HG02840 (cell line): ENCODE measurements around the gene PLA2G4D.

Experiments used
- ATAC-seq: cut with Tn5 transposase; IDR thresholded peaks from one replicate; pipeline ENCODE4 v1.9.1; 2021; ENCODE audit warnings: mild to moderate bottlenecking, moderate library complexity, moderate number of reproducible peaks; ENCODE audit not compliant: unreplicated experiment, low FRiP score

PLA2G4D gene, protein sequence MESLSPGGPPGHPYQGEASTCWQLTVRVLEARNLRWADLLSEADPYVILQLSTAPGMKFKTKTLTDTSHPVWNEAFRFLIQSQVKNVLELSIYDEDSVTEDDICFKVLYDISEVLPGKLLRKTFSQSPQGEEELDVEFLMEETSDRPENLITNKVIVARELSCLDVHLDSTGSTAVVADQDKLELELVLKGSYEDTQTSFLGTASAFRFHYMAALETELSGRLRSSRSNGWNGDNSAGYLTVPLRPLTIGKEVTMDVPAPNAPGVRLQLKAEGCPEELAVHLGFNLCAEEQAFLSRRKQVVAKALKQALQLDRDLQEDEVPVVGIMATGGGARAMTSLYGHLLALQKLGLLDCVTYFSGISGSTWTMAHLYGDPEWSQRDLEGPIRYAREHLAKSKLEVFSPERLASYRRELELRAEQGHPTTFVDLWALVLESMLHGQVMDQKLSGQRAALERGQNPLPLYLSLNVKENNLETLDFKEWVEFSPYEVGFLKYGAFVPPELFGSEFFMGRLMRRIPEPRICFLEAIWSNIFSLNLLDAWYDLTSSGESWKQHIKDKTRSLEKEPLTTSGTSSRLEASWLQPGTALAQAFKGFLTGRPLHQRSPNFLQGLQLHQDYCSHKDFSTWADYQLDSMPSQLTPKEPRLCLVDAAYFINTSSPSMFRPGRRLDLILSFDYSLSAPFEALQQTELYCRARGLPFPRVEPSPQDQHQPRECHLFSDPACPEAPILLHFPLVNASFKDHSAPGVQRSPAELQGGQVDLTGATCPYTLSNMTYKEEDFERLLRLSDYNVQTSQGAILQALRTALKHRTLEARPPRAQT

DNA sequence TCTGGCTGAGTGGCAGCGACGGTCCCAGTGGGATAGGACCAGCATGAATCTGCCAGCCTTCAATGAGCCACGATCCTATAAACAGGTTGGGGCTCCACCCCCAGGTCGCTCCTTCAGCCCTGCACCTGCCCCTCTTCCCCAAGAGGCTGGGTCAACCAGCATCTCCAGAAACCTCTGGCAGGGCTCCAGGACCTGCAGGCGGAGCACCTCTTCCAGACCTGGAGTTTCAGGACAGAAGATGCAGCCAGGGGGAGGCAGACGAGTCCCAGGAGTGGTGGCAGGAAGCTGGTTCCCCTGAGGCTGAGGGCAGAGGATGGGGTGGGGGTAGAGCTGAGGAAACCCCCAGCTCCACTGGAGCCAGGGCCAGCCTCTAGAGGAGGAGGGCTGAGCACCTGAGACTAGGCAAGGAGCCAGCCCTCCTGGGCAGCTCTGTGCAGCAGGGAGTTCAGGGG lies at the start of gene PLA2G4D:
Gene PLA2G4D (minus strand): TSS at position 51 of the 452 bp plus-strand sequence. CDS start 103 bp downstream, outside the sequence.
- no peak for ATAC-seq

DNA sequence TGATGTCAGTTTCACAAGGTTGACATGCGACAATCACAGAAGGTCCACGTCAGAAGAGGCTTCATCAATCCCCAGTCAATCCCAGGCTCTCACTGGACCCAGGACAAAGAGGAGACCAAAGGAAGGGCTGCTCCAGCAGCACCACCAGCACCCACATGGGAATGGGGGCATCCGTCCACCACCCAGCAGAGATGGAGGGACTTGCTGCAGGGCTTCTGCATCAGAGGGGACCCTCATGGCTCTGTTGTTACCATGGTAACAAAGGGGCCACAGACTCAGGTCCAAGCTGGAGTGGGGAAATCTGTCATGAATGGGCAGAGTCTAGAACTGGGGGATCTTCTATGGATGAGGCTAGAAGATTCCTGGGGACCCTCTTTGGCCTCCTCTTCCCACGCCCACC lies 49.0 kb upstream of the PLA2G4D start:
- ATAC-seq, result no peak

DNA sequence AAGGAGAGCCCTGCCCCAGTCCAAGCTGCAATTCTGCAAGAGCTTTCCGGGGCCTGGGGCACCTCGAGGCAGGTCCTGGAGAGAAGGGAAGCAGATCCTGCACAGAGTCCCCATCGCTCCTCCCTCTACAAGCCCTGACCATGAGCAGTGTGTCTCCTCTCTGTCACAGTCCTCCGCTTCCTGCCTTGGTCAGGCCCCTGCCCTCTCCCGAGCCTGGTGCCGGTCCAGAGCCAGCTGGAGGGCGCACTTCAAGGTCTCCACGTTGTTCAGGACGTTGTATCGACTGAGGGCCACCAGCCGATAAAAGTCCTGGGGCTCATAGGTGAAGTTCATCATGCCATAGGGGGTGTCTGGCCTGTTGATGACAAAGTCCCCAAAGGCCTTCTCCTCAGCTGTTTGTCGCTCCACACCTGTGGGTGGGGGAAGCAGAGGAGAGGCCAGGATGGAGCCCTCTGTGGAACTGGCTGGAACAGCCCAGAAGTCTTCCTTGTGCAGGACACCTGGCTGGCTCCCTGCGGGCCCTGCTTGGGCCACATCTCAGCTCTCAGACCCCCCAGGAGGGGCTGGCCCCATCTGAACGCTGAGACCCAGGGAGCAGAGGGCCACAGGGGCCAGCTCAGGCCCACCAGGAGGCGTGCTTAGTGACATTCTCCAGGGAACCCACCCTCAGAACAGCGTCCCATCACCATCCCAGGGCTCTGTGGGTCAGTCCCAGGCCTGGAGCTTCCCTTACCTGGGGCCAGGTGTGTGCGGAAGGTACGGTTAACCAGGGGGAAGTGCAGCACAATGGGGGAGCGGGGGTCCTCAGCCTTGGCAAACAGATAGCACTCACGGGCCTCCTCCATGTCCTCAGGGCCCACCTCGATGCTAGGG lies 47.7 kb upstream of the PLA2G4D start:
- ATAC-seq, result no peak

DNA sequence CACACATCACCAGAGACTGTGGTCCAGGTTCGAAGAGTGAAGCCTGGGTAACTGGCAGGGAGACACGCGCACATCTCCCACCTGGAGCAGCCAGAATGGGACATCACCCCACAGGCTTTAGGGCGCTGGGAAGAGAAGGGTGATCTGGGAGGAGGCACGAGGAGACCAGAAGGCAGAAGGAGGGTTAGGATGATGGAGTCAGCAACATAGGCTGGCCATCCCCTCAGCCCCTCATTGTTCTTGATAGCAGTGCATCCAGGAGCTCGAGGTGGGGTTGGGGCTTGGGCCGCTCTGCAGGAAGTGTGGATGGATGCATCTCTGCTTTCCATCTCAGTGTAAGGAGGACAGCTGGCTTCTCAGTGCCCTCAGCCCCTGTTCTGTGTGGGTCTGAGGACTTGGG lies 46.9 kb upstream of the PLA2G4D start:
- ATAC-seq, result no peak

DNA sequence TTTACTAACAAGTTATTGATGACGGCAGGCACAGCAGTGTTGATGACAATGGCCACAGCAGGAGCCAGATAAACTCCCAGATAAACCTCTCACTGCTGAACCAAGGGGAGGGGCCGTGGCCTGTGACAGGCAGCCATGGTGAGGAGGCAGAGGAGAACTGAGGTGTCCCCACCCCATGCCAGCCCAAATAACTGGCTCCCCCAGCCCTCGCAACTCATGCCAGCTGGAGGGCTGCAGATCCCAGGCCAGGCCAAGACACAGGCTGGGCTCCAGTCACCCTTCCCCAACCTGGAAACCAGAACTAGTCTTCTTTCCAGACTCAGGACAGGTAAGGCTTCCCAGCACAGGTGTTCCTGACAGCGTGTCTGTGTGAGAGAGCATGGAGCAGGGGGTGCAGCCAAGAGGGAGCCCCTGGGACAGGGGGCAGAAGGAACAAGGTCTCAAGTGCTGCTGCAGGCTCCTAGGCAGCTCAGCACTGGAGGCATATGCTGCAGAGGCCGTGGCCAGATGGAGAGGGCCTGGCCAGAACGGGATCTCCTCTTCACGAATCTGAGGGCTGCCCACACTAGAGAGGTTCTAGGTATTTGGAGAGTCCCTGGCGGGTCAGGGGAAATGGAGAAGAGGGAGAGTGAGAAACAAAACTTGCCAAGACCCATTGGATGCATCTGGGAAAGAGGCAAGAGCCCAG lies 46.2 kb upstream of the PLA2G4D start:
- no peak for ATAC-seq

DNA sequence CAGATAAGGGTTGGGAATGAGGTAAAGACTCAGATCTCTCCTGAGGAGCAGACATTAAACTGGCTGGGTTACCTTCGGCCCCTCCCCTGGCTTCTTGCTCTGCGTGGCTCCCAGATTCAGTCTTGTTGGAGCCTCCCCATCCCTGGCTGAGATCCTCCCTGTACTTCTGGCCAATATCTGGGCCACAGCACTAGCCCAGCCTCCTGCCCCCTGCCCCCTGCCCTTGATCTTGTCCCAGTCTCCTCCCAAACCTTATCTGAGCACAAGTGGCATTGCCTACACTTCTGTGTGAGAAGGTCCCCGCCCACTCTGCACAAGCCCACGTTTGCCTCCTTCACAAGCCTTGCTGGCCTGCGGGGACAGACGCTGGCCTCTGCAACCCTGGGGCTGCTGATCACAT lies 45.2 kb upstream of the PLA2G4D start:
- no peak for ATAC-seq

DNA sequence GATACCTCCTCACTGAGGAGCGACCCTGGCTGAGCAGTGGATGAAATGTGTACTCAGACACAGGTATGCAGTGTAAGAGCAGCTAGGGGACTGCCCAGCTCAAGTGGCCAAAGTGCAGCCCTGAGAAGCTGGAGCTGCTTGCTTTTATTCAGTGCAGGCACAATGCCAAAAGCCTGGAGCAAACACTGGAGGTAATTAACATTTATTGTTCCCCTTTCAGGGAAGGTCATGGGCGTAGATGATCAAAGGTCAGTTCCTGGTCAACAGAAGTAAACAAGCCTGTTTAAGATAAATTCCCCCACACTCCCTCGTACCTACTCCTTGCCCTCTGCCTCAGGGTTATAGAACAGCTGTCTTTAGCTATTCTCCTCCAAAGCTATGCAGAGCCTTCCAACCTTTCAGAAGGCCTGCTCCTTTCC lies 44.6 kb upstream of the PLA2G4D start:
- ATAC-seq, result no peak

DNA sequence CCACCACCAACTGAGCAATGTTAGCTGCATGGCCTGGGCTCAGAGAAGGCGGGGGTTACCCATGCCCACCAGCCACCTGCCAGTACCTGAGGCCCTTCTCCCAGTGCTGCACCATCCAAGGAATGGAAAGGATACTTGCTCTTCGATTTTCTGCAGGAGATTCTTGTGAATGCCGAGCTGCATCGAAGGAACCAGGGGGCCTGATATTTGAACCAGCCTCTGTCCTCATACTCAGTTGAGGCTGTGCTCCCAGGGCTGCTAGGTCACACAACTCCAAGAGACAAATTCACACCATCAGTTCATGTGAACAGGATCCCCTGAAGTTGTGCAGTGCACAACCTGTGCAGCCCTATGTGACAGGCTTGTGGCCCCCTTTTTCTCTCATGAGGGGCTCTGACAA lies 44.0 kb upstream of the PLA2G4D start:
- ATAC-seq, result no peak

DNA sequence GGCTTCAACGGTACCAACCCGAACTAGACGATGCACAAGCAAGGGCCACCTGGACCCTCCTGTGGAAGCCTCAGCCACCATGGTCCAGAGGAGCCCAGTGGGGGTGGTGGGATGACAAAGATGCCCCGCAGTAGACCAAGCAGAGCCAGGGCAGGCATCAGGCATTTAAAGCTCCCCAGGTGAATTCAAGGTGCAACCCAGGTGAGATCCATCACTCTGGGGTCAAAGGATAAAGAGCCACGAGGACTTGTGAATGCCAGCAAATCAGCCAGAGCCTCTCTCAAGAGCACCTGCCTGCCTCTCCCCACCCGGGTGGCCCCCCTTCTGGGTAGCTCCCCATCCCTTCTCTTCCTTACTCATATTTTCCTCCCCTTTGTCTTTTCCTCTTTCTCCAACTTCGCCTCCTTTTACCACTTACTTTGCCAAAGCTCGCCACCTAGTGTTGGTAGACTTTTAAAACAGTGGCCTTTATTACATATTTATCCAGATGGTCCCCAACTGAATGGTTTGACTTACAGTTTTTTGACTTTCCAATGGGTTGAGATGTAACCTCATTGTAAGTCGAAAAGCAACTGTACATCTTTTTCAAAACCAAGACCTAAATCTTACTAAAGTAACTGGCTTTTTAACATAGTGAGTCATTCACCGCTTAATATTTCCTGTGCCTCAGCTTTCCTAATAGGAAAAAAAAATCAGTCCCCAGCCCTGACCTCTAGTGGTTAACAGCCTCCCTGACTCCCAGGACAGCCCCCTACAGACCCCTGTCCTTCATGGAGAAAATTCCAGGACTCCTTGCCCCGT lies 43.3 kb upstream of the PLA2G4D start:
- no peak for ATAC-seq

DNA sequence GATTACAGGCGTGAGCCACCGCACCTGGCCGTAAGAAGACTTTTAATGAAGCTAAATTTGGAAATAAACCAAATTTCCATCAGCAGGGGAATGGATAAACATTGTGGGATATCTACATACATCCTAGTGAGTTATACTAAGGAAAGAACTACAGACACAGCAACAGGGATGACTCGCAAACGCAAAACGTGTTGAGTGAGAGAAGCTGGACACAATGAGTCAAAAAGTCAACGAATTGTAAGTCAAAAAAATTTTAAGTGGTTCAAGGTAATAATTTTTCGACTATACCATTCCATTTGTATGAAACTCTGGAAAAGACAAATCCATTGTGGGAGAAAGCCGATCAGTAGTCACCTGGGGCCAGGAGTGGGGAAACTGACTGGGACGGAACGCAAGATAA lies 42.2 kb upstream of the PLA2G4D start:
- no peak for ATAC-seq

DNA sequence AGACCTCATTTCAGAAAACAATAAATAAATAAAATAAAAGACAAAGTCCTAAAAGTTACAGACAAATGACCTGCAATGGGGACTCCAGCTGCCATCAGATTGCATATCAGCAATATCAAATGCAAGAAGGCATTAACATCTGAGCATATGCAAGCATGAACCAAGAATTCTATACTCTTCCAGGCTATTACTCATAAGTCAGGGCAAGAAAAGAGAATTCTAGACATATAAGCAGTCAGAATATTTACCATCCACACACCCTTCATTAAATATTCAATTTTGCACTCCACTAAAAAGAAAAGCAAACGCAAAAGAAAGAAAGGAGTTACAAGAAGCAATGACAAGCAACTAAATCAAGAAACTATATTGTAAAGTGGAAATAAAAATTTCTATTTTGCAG lies 41.0 kb upstream of the PLA2G4D start:
- ATAC-seq, result no peak

DNA sequence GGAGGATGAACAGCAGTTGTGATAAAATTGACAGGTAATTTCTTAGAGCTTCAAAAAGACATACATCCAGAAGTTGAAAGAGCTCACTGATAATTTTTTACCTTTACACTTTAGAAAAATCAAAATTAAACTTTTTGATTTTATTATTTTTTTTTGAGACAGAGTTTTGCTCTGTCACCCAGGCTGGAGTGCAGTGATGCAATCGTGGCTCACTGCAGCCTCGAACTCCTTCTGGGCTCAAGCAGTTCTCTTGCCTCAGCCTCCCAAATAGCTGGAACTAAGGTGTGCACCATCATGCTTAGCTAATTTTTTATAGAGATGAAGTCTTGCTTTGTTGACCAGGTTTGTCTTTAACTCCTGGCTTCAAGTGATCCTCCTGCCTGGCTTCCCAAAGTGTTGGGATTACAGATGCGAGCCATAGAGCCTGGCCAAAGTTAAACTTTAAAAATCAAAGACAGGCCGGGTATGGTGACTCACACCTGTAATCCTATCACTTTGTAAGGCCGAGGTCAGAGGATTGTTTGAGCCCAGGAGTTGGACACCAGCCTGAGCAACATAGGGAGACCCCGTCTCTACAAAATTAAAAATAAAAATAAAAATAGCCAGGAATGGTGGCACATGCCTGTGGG lies 40.4 kb upstream of the PLA2G4D start:
- ATAC-seq, result no peak

DNA sequence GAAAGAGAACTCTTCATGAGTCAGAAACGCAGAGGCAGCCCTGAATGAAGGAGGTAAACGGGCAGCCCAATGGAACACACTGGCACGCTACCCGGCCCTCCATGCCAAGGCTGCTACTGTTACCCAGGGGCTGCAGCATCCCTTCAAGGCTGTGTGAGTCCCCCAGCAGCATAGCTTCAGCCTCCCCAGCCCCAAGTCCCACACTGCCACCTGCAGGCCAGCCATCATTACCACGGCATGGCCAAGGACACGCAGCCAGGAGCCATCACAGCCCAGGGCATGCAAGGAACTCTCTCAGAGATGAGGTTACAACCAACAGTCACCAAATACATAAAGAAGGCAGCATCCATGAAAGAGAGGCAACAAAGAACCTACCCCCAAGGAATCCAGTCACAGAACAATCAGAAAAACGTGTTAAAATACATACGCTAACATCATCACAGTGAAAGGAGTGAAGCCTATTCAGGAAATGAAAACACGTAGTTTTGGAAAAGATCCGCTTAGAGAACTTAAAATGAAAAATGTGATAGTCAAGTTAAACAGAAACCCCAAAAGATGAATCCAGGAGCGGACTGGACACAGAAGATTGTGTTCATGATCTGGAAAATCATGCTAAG lies 39.6 kb upstream of the PLA2G4D start:
- ATAC-seq, result no peak

DNA sequence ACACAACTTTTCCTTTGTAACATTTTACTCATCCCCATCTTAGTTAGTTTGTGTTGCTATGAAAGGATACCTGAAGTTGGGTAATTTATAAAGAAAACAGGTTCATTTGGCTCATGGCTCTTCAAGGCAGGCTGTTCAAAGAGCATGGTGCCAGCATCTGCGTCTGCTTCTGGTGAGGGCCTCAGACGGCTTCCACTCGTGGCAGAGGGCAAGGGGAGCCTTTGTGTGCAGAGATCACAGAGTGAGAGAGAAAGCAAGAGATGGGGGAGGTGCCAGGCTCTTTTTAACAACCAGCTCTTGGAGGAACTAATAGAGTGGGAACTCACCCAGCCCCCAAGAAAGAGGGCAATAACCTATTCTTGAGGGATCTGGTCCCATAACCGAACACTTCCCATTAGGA lies 39.0 kb upstream of the PLA2G4D start:
- ATAC-seq, result no peak

DNA sequence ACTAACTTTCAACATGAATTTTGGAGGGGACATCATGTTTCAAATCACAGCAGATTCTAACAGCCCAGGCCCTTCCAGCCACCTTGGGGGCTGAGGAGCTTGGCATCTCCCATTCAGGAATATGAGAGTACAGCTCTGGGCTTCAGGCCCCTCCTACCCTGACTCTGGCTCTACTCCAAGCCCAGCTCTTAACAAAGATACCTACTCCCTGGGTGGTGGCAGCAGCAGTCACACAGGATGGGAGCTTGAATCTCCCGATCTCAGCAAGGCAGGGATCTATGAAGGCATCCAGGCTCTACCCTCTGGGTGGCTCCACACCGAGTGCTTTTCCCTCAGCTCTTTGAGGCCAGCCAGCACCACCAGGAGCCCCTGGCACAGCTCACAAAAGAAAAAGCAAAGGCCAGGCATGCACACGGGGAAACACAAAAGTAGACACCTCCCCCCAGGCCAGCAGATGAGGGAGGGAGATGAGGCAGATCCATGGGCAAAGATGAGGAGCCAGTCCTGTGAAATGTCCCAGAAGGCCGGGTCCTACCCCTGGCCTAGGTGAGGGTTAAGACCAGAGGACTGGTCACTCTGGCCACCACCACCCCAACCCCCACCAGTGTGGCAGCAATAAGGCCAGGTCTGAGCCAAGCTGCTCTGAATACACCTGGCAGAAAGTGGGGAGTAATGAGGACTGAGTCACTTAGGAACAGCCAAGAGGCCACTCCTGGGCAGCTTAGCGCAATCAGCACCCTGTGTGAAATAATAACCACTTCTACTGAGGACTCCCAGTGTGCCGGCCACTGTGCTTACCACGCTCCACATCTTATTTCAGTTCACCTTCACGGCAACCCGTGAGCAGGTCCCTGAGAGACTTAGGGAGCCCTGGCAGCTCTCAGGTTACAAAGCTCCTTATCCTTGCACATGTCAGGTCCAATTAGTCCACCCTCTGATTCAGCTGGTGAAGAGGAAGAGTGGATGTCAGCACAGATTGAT lies 37.8 kb upstream of the PLA2G4D start:
- ATAC-seq, result no peak

DNA sequence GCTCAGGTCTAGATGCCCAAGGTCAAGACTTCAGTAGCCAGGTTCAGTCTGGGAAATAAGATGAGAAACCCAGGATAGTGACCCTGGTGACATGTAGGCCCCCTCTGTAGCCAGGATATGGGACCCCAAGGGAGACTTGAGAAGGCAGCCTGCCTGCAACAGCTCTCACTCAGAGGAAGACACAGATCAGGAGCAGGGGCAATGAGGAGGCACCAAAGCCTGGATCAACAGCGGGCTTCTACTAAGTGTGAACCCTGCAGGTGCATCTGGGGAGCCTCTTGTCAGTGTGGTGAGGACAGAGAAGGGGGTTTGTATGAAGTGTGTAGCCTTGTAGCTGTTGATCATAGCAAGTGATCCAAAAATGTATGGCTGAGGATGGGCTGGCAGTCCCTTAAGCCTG lies 36.6 kb upstream of the PLA2G4D start:
- no peak for ATAC-seq

DNA sequence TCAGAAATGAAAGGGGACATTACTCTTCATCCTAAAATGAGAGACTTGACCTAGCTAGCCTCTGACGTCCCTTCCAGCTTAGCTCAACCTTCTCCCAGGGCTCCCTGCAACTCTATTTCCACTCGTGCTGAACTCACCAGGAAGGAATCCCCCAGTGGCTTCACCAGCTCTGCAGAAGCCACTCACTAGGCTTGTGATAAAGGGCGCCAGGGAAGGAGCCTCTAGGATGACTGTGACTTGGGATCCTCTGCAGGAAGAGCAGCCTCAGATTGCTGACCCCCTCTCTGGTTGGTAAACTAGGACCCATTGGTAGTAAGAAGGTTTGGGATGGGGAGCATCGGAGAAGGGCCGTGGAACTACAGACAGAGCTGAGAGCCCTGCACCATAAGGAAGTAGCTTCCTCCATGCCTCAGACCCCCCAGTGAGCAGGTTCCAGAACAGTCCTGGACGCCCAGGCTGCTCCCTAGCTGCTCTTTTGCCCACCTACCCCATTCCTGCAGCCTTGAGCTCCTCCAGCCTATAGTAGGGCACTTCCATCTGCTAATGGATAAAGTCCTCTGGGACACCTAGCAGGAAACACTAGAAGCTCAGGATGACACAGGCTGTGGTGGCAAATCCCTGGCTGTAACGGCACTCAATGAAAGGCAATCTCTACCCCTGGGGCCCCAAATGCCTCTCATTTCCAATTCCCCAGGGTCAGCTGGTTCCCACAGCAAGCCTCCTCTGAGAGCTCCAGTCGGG lies 36.1 kb upstream of the PLA2G4D start:
- no peak for ATAC-seq
